ENCODE results near the gene GPR22. TPM values are rescaled to one million over a fixed set of nuclear protein-coding genes. Genes with fewer than 3 reads are reported as not detected.

GPR22 gene
- total and polyA plus RNA-seq, 2 of the 4 experiments (the other 2 are of a cell fraction) = not detected

DNA sequence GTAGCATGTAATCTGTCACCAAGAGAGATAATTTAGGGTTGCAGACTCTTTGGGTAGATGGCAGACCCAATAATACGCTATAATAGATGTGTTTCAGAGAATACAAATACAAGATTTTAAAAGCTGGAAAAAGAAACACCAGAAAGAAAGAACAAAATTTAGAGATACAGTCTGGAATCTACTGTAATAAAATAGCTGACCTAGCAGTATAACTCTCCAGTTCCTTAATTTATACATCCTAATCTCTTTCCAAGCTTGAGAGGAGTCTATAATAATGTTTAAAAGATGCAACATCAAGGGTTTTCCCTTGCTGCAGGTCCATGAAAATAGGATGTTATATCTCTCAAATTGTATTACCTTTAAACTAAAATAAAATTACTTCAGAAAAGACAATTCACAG, 27.2 kb upstream of the GPR22 start:
- Histone ChIP-seq H2BK15ac (ENCODE audit: low read depth, low read length) (no peak overlapping the region), H3K18ac (ENCODE audit: low read depth, low read length) (no peak overlapping the region)
- in situ Hi-C loops (cut with MboI; ENCODE audit: low sequenced_read_pairs) = no loop called here

More for the DNA sequence above, 27.2 kb upstream of the GPR22 start:
- peaks cover 4% of the 10 kb centered on the region; the same call in 1 of the 2 replicates for H3K9me1 ChIP-seq (ENCODE audit: insufficient read depth, low read length)
- H2AK5ac ChIP-seq (ENCODE audit: low read depth, low read length) = no peak overlapping the region
- no peaks in the 10 kb centered on the region; the same call in 1 of the 2 replicates for H3K9me3 ChIP-seq (ENCODE audit: control insufficient read depth, insufficient read depth, low read length)
- H3K9ac ChIP-seq (ENCODE audit: low read depth, low read length) = no peak overlapping the region
- no peak overlapping the region for H3K4me3 ChIP-seq (ENCODE audit: insufficient read depth, low read depth, low read length)
- no peak overlapping the region for H3K23ac ChIP-seq (ENCODE audit: low read depth, low read length)
- no peak overlapping the region for H2BK5ac ChIP-seq (ENCODE audit: low read depth, low read length, poor library complexity, severe bottlenecking)
- no peak overlapping the region for H3K14ac ChIP-seq (replicated peaks; ENCODE audit: low read depth, low read length)
- no peaks in the 10 kb centered on the region for H4K20me1 ChIP-seq (ENCODE audit: insufficient read depth, low read length)
- ATAC-seq (ENCODE audit: low read depth) (no peak), DNase-seq (no peak)
- no peak overlapping the region for H2BK120ac ChIP-seq (ENCODE audit: low read depth, low read length)
- BruUV-seq (replicated peaks) = no TSS peak
- dilution Hi-C loops (cut with HindIII; ENCODE audit: low sequenced_read_pairs, unreplicated experiment) (no loop called here), intact Hi-C loops (cut with micrococcal nuclease) (no loop called here)
- WGBS, 2 experiments (ENCODE audit: extremely low coverage in 2 of 2, insufficient read length in 1 of 2) = no CpG with 5 or more reads among the region's 1 CpG
- ChIA-PET CTCF (no interaction called here), POLR2A (ENCODE audit: unreplicated experiment) (no interaction called here)
- no peak overlapping the region for H3K56ac ChIP-seq (ENCODE audit: extremely low read depth, insufficient read depth, low read length)
- TF ChIP-seq, protein P1, sequence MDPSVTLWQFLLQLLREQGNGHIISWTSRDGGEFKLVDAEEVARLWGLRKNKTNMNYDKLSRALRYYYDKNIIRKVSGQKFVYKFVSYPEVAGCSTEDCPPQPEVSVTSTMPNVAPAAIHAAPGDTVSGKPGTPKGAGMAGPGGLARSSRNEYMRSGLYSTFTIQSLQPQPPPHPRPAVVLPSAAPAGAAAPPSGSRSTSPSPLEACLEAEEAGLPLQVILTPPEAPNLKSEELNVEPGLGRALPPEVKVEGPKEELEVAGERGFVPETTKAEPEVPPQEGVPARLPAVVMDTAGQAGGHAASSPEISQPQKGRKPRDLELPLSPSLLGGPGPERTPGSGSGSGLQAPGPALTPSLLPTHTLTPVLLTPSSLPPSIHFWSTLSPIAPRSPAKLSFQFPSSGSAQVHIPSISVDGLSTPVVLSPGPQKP (IDR thresholded peaks at IDR 0.05; ENCODE audit: borderline replicate concordance, low read depth, low read length) = no peak
- TF ChIP-seq, protein P2, sequence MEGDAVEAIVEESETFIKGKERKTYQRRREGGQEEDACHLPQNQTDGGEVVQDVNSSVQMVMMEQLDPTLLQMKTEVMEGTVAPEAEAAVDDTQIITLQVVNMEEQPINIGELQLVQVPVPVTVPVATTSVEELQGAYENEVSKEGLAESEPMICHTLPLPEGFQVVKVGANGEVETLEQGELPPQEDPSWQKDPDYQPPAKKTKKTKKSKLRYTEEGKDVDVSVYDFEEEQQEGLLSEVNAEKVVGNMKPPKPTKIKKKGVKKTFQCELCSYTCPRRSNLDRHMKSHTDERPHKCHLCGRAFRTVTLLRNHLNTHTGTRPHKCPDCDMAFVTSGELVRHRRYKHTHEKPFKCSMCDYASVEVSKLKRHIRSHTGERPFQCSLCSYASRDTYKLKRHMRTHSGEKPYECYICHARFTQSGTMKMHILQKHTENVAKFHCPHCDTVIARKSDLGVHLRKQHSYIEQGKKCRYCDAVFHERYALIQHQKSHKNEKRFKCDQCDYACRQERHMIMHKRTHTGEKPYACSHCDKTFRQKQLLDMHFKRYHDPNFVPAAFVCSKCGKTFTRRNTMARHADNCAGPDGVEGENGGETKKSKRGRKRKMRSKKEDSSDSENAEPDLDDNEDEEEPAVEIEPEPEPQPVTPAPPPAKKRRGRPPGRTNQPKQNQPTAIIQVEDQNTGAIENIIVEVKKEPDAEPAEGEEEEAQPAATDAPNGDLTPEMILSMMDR (conservative IDR thresholded peaks at IDR 0.05; ENCODE audit: low read depth, low read length) = no peak
- TF ChIP-seq RCOR1 (IDR thresholded peaks at IDR 0.05; ENCODE audit: insufficient replicate concordance, low read length) (no peak), MAFK (IDR thresholded peaks at IDR 0.05; ENCODE audit: low read depth, low read length) (peak; percentile 71)
- no peaks in the 10 kb centered on the region for H3K27me3 ChIP-seq (ENCODE audit: control insufficient read depth, insufficient read depth, low read length)
- no peak overlapping the region for H3K4me2 ChIP-seq (ENCODE audit: low read depth, low read length)
- H3K79me1 ChIP-seq (ENCODE audit: low read depth in 1 of 2, low read length in 2 of 2) = peaks cover 3 to 16% of the 10 kb centered on the region in 2 experiments; a peak in 1 of 4 replicates
- H2AFZ ChIP-seq (replicated peaks; ENCODE audit: low read length, poor library complexity) = no peak overlapping the region
- H3K27ac ChIP-seq (ENCODE audit: insufficient read depth, low read length) = no peak overlapping the region
- no peaks in the 10 kb centered on the region for H3K4me1 ChIP-seq (ENCODE audit: control insufficient read depth, insufficient read depth, low read length)
- no peak overlapping the region for H4K91ac ChIP-seq (ENCODE audit: insufficient read depth, low read depth, low read length)
- H3K4ac ChIP-seq (ENCODE audit: low read depth, low read length) = no peak overlapping the region
- no peak overlapping the region for H2BK20ac ChIP-seq (ENCODE audit: low read depth, low read length)
- no peaks in the 10 kb centered on the region for H3K36me3 ChIP-seq (ENCODE audit: control insufficient read depth, insufficient read depth, low read length)
- H4K5ac ChIP-seq (ENCODE audit: low read depth, low read length) = no peak overlapping the region
- no peak overlapping the region for H4K8ac ChIP-seq (ENCODE audit: low read depth in 2 of 2, low read length in 2 of 2)
- H2AK9ac ChIP-seq (replicated peaks; ENCODE audit: low read depth, low read length, poor library complexity) = no peak overlapping the region

All from IMR-90 (cell line).